Lung (tissue), 12 donors: ENCODE results near the gene PRDX1. TPM values are rescaled to one million over a fixed set of nuclear protein-coding genes. Genes with fewer than 3 reads are reported as not detected.

Experiments
- ATAC-seq: fragments of 200-7000 bp; cut with Tn5 transposase; one replicate; pipeline ENCODE4 v1.9.1; 2020; ENCODE audit warnings: moderate number of reproducible peaks; ENCODE audit not compliant: insufficient read depth, low FRiP score
- DNase-seq, 3 donors: peaks; one replicate each; pipeline ENCODE4 v3.0.0-alpha.2; 2013 to 2017
- H3K27ac ChIP-seq, 2 donors: one replicate each; pipeline ENCODE4 v1.5.1; 2013; ENCODE audit warnings: mild to moderate bottlenecking in 2 of 2, moderate library complexity in 2 of 2, control low read depth in 1 of 2, inconsistent platforms in 1 of 2, low read depth in 1 of 2, low read length in 1 of 2
- H3K27me3 ChIP-seq, 3 donors: one replicate each; pipeline ENCODE4 v1.5.1; 2013; ENCODE audit warnings: low read length in 2 of 3; ENCODE audit not compliant: control insufficient read depth in 3 of 3, insufficient read depth in 3 of 3
- H3K36me3 ChIP-seq, 4 donors: one replicate each; pipeline ENCODE4 v1.5.1; 2013; ENCODE audit warnings: low read length in 4 of 4, mild to moderate bottlenecking in 1 of 4, moderate library complexity in 1 of 4; ENCODE audit not compliant: control insufficient read depth in 4 of 4, insufficient read depth in 4 of 4
- H3K4me1 ChIP-seq, 5 donors: one replicate each; pipeline ENCODE4 v1.5.1; 2013; ENCODE audit warnings: low read length in 5 of 5, mild to moderate bottlenecking in 2 of 5, moderate library complexity in 1 of 5; ENCODE audit not compliant: control insufficient read depth in 5 of 5, insufficient read depth in 5 of 5
- H3K4me3 ChIP-seq: one replicate; pipeline ENCODE4 v1.5.1; 2013; ENCODE audit warnings: mild to moderate bottlenecking, control low read depth, moderate library complexity
- H3K9ac ChIP-seq, 2 donors: one replicate each; pipeline ENCODE4 v1.5.1; 2013; ENCODE audit warnings: low read length in 2 of 2, control low read depth in 1 of 2; ENCODE audit not compliant: insufficient read depth in 1 of 2
- H3K9me3 ChIP-seq, 4 donors: one replicate each; pipeline ENCODE4 v1.5.1; 2013; ENCODE audit warnings: low read length in 3 of 4, mild to moderate bottlenecking in 1 of 4, moderate library complexity in 1 of 4; ENCODE audit not compliant: control insufficient read depth in 4 of 4, insufficient read depth in 3 of 4
- WGBS, 2 donors: extraction: QIAGEN DNeasy Blood & Tissue Kit; methylation state at CpG; one replicate each; pipeline ENCODE4 v1.1.7; 2013; 5-methylcytosine and 5-hydroxymethylcytosine counted together
- polyA plus RNA-seq, 2 donors: library from polyadenylated mRNA; stranded (reverse); fragments of 200-250 nt; gene quantifications; one replicate each; pipeline ENCODE4 v1.2.1, GENCODE V29; 2013
- total RNA-seq, 2 donors: library from RNA; depleted of rRNA in 1 of 2; stranded (reverse); fragments of >200 nt in 1 of 2; gene quantifications; one replicate each; pipeline ENCODE4 v1.2.1, GENCODE V29; 2014 to 2021
- TF ChIP-seq, protein P1 (sequence below): IDR thresholded peaks from 2 replicates; pipeline ENCODE4 v1.5.1; 2012; ENCODE audit warnings: mild to moderate bottlenecking; ENCODE audit errors: control extremely low read depth, extremely low read depth
- donor health status: control.
- donor health status: control.
- donor health status: Bipolar disorder and iron deficiency.
- donor health status: healthy.
- donor health status: DM: yes; HTN: yes; CAD: no.

PRDX1 gene
- total and polyA plus RNA-seq, 4 donors, result 208 to 926 (median 546) TPM

DNA sequence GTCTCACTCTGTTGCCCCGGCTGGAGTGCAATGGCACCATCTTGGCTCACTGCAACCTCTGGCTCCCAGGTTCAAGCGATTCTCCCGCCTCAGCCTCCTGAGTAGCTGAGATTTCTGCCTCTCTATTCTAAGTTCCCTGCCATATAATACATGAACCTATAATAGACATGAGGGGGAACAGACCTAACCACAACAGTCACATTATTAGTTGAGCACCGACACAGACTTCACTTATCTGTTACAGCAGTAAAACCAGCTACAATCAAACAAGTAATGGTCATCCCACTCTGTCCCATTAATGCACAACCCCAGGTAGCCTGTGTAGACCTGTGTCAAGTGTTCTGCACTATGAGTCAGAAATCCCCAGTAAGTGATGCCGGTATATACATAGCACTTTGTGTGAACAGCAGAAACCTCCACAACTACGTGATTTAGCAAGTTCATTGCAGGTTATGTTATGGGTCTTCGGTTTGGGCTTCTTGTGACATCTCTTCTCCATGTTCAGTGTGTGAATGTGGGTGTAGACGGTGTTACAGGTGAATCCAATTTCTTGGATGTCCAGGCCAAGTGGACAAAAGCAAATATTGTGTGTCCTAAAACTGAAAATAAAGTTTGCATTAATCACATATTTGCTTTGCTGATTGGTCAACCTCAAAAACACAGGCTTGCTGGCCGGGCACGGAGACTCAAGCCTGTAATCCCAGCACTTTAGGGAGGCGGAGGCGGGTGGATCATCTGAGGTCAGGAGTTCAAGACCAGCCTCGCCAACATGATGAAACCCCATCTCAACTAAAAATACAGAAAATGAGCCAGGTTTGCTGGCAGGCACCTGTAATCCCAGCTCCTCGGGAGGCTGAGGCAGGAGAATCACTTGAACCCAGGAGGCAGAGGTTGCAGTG lies 18.0 kb downstream of the PRDX1 start:
- TF ChIP-seq, protein P1, sequence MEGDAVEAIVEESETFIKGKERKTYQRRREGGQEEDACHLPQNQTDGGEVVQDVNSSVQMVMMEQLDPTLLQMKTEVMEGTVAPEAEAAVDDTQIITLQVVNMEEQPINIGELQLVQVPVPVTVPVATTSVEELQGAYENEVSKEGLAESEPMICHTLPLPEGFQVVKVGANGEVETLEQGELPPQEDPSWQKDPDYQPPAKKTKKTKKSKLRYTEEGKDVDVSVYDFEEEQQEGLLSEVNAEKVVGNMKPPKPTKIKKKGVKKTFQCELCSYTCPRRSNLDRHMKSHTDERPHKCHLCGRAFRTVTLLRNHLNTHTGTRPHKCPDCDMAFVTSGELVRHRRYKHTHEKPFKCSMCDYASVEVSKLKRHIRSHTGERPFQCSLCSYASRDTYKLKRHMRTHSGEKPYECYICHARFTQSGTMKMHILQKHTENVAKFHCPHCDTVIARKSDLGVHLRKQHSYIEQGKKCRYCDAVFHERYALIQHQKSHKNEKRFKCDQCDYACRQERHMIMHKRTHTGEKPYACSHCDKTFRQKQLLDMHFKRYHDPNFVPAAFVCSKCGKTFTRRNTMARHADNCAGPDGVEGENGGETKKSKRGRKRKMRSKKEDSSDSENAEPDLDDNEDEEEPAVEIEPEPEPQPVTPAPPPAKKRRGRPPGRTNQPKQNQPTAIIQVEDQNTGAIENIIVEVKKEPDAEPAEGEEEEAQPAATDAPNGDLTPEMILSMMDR, result no peak
- no peak for DNase-seq
- WGBS, 2 donors, result 93 to 94% methylated on average over 14 of the region's 14 CpGs
- H3K27me3 ChIP-seq, result no peaks in the 10 kb centered on the region
- H3K9me3 ChIP-seq, result no peaks in the 10 kb centered on the region
- no peak overlapping the region for H3K9ac ChIP-seq
- no peak overlapping the region for H3K4me3 ChIP-seq
- no peak overlapping the region for H3K27ac ChIP-seq
- H3K36me3 ChIP-seq, result peaks cover 0 to 9% (median 5%) of the 10 kb centered on the region in 4 donors
- ATAC-seq, result no peak
- H3K4me1 ChIP-seq, result peaks cover 0 to 15% (median 2%) of the 10 kb centered on the region in 5 donors

DNA sequence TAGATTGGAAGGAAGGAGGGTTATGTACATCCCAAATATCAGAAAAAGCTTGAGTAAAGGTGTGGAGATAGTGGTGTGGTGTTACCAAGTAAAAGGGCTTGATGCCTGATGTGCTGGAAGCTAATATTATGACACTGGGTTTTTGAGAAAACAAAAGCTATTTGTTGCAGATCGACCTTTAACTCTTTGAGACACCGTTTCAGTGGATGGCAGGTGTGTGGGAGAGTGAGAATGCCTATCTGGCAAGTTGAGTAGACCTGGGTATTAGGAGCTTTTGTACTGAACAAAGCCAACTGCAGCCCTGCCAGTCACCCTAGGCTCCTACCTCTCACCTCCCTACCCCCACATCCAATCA lies 20.2 kb downstream of the PRDX1 start:
- Histone ChIP-seq H3K4me1 (peaks cover 0 to 15% (median 2%) of the 10 kb centered on the region in 5 donors), H3K4me3 (no peak overlapping the region), H3K36me3 (peaks cover 0 to 2% (median under 1%) of the 10 kb centered on the region in 4 donors), H3K9me3 (no peaks in the 10 kb centered on the region), H3K27me3 (no peaks in the 10 kb centered on the region), H3K9ac (no peak overlapping the region), H3K27ac (no peak overlapping the region)
- TF ChIP-seq, protein P1, result no peak
- no peak for DNase-seq
- no peak for ATAC-seq
- WGBS, 2 donors, result 80 to 96% methylated on average over 2 of the region's 2 CpGs

DNA sequence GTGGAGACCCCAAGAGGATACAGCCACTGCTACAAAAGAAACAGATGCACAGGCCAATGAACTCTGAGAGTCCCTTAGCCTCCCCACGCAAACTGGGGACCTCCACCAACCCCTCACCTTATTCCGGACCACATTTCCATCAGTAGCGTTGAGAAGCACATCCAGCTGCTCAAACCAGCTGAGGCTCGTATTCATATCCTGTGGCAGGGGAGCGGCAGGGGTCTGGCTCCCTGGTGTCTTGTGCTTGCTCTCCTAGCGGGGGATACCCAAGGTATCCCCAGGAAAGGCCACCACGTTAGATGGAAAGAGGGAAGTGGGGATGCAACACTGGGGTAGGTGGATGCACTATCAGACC lies 22.3 kb downstream of the PRDX1 start:
- WGBS, 2 donors, result 7 to 8% methylated on average over 7 of the region's 7 CpGs
- TF ChIP-seq, protein P1, result no peak
- peak overlapping the region; percentile 68 for H3K4me3 ChIP-seq
- peak overlapping the region in 1 of 2 donors; percentile 41 for H3K27ac ChIP-seq
- no peaks in the 10 kb centered on the region for H3K27me3 ChIP-seq
- peak in 2 of 3 donors; percentile 26 to 47 for DNase-seq
- no peak for ATAC-seq
- peak overlapping the region in 1 of 2 donors; percentile 88 for H3K9ac ChIP-seq
- peaks cover 0 to 2% (median under 1%) of the 10 kb centered on the region in 4 donors for H3K36me3 ChIP-seq
- no peaks in the 10 kb centered on the region for H3K9me3 ChIP-seq
- peaks cover 0 to 15% (median 2%) of the 10 kb centered on the region in 5 donors for H3K4me1 ChIP-seq
